Gastrocnemius medialis (tissue), 4 donors: ENCODE results near the gene TJAP1. TPM values are rescaled to one million over a fixed set of nuclear protein-coding genes. Genes with fewer than 3 reads are reported as not detected.

Experiments used
- ATAC-seq, 2 donors: fragments of 150-250 bp; one replicate each; pipeline ENCODE4 v1.9.1; 2016
- DNase-seq, 2 donors: peaks; one replicate each; pipeline ENCODE4 v3.0.0-alpha.2; 2019
- H3K27ac ChIP-seq, 4 donors: fragments of 200-600 bp; sonication (generic); 1 replicate in 1 of 4; 2 replicates in 3 of 4; pipeline ENCODE4 v1.5.1; 2016 to 2018; ENCODE audit warnings: mild to moderate bottlenecking in 2 of 4, moderate library complexity in 1 of 4
- H3K27me3 ChIP-seq, 3 donors: fragments of 200-600 bp; sonication (generic) in 2 of 3; 1 replicate in 1 of 3; 2 replicates in 2 of 3; pipeline versions ENCODE4 v1.5.1 to v1.6.0; 2016 to 2019; ENCODE audit warnings: mild to moderate bottlenecking in 1 of 3, moderate library complexity in 1 of 3
- H3K36me3 ChIP-seq, 2 donors: fragments of 200-600 bp; sonication (generic) in 1 of 2; one replicate each; pipeline ENCODE4 v1.5.1; 2017 to 2018
- H3K4me1 ChIP-seq, 2 donors: fragments of 200-600 bp; sonication (generic) in 1 of 2; one replicate each; pipeline ENCODE4 v1.5.1; 2016 to 2017; ENCODE audit warnings: mild to moderate bottlenecking in 2 of 2
- H3K4me3 ChIP-seq, 4 donors: fragments of 200-600 bp; sonication (generic) in 3 of 4; 1 replicate in 1 of 4; 2 replicates in 3 of 4; pipeline ENCODE4 v1.5.1; 2016 to 2019; ENCODE audit warnings: mild to moderate bottlenecking in 2 of 4
- H3K9me3 ChIP-seq, 3 donors: fragments of 200-600 bp; sonication (generic) in 2 of 3; 1 replicate in 1 of 3; 2 replicates in 2 of 3; pipeline ENCODE4 v1.5.1; 2016 to 2019
- CTCF ChIP-seq, 5 experiments: fragments of 450-650 bp in 3 of 5; fragments of 200-600 bp in 2 of 5; sonication (generic) in 2 of 5; IDR thresholded peaks in 4 of 5; conservative IDR thresholded peaks in 1 of 5; 1 replicate in 4 of 5; 2 replicates in 1 of 5; pipeline ENCODE4 v1.5.1; 2016 to 2019; ENCODE audit warnings: antibody characterized with exemption in 5 of 5, mild to moderate bottlenecking in 3 of 5, moderate library complexity in 3 of 5
- POLR2A ChIP-seq, 2 donors: fragments of 450-650 bp; IDR thresholded peaks; one replicate each; pipeline ENCODE4 v1.6.1; 2017; ENCODE audit warnings: antibody characterized with exemption in 2 of 2, mild to moderate bottlenecking in 2 of 2, moderate library complexity in 2 of 2
- in situ Hi-C, 4 donors: fragments of 200-750 bp; cut with MboI; loops; one replicate each; pipeline versions ENCODE4 v1.15.0 to v1.8.0; 2017; ENCODE audit warnings: low sequenced_read_pairs in 4 of 4
- intact Hi-C: fragments of 100-400 bp; cut with DNase I; formaldehyde crosslinking; loops from one replicate; pipeline ENCODE4 v1.15.1; 2023; ENCODE audit warnings: low total_unique reads
- total RNA-seq, 4 donors: library from RNA; depleted of rRNA; stranded (reverse); fragments of >200 nt; gene quantifications; one replicate each; pipeline versions ENCODE4 v1.1.0 to v1.2.3, GENCODE V29; 2016

The TJAP1 gene
- total RNA-seq, 4 donors from 2014 or later: 28.8 to 45.2 (median 37.7) TPM

DNA sequence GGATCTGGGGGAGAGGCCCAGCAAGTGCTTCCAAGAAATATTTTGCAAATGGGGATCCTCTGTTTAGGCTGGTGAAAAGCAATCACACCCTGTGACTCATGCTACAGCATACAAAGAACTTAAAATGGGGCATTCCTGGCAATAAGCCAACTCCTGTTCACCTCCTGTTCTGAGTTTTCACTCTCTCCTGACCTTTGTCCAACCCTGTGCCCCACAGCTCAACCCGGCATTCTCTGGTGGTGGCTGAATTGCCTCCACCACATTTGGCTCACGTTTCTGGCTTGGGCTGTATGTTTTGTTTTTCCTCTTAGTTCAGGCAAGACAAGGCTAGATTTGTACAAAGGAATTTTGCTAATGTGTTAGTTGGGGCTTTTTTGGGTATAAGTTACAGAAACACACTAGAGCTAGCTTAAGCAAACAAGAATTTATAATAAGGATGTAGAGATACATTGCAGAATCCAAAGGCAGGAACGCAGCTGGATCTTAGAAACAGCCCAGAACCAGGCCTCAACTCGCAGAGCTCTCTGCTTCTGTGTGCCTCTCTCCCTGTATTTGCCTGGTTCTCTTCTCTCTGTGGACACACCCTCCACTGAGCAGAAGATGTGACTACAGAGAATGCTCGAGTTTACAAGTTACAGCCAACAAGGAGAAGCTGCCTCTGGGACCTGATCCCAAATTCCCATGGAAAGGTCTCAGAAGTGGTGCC is 40.6 kb upstream of the TJAP1 start:
- Histone ChIP-seq H3K27ac (no peak overlapping the region), H3K4me1 (no peaks in the 10 kb centered on the region), H3K36me3 (peaks cover 0 to 49% of the 10 kb centered on the region in 2 donors), H3K27me3 (no peaks in the 10 kb centered on the region), H3K4me3 (no peak overlapping the region), H3K9me3 (no peaks in the 10 kb centered on the region)
- no peak for DNase-seq
- no peak for TF ChIP-seq POLR2A (IDR thresholded peaks at IDR 0.05)
- TF ChIP-seq CTCF (IDR thresholded peaks at IDR 0.05 in 4 of 5, conservative IDR thresholded peaks at IDR 0.05 in 1 of 5): no peak
- no peak for ATAC-seq
- in situ Hi-C loops: no loop called here
- intact Hi-C loops: no loop called here

DNA sequence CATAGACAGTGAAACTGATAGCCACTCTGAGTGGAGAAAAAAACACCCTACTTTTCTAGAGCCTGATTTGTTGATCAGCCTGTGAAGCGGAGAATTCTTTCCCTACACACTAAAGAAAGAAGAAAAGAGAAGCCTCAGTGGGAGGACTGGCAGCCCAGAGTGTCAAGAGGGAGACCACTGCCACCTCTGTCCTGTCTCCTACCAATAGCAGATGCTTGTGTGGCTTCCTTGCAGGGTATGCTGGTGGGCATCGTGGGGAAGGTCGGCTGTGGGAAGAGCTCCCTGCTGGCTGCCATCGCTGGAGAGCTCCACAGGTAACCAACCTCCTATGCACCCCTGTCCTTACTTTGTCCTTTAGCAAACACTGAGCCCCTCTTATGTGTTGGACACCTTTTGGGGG is 39.7 kb upstream of the TJAP1 start:
- DNase-seq: no peak
- no peaks in the 10 kb centered on the region for H3K4me1 ChIP-seq
- in situ Hi-C loops (no loop called here), intact Hi-C loops (no loop called here)
- peaks cover 0 to 52% of the 10 kb centered on the region in 2 donors for H3K36me3 ChIP-seq
- H3K4me3 ChIP-seq: no peak overlapping the region
- TF ChIP-seq POLR2A (IDR thresholded peaks at IDR 0.05): no peak
- no peak for TF ChIP-seq CTCF (IDR thresholded peaks at IDR 0.05 in 4 of 5, conservative IDR thresholded peaks at IDR 0.05 in 1 of 5)
- ATAC-seq: no peak
- H3K27me3 ChIP-seq: no peaks in the 10 kb centered on the region
- H3K9me3 ChIP-seq: no peaks in the 10 kb centered on the region
- H3K27ac ChIP-seq: no peak overlapping the region

DNA sequence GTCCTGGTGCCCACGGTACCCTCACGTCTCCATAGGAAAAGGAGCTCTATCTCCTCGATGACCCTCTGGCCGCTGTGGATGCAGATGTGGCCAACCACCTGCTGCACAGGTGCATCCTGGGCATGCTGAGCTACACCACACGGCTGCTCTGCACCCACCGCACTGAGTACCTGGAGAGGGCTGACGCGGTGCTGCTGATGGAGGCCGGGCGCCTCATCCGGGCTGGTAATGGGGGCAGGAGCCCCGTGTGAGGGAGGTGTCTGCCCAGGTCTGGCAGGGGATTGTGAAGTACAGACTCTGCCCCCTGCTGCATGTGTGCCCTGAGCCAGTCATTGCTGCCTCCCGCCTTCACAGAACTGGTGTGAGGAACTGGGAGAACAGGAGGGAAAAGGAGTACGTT is 34.4 kb upstream of the TJAP1 start:
- no peaks in the 10 kb centered on the region for H3K27me3 ChIP-seq
- H3K9me3 ChIP-seq: no peaks in the 10 kb centered on the region
- DNase-seq: no peak
- TF ChIP-seq CTCF (IDR thresholded peaks at IDR 0.05 in 4 of 5, conservative IDR thresholded peaks at IDR 0.05 in 1 of 5) (no peak), POLR2A (IDR thresholded peaks at IDR 0.05) (no peak)
- peaks cover 0 to 93% of the 10 kb centered on the region in 2 donors for H3K36me3 ChIP-seq
- intact Hi-C loops: no loop called here
- no peak overlapping the region for H3K27ac ChIP-seq
- no peaks in the 10 kb centered on the region for H3K4me1 ChIP-seq
- no peak for ATAC-seq
- H3K4me3 ChIP-seq: no peak overlapping the region
- in situ Hi-C loops: no loop called here

DNA sequence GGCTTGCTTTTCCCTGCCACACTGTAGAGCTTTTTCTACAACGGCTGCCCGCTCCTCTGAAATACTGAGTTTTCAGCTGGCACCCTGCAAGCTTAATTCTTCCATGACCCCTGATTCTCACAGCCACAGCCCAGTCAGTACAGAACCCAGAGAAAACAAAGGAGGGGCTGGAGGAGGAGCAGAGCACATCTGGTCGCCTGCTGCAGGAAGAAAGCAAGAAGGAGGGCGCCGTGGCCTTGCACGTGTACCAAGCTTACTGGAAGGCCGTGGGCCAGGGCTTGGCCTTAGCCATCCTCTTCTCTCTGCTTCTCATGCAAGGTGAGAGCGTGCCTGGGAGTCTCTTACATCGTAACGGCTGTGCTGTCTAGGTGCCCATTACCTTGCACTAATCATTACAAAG is 33.3 kb upstream of the TJAP1 start:
- intact Hi-C loops (no loop called here), in situ Hi-C loops (no loop called here)
- Histone ChIP-seq H3K27ac (no peak overlapping the region), H3K9me3 (no peaks in the 10 kb centered on the region), H3K36me3 (peaks cover 0 to 92% of the 10 kb centered on the region in 2 donors), H3K4me1 (no peaks in the 10 kb centered on the region), H3K4me3 (no peak overlapping the region), H3K27me3 (no peaks in the 10 kb centered on the region)
- TF ChIP-seq CTCF (IDR thresholded peaks at IDR 0.05 in 4 of 5, conservative IDR thresholded peaks at IDR 0.05 in 1 of 5) (no peak), POLR2A (IDR thresholded peaks at IDR 0.05) (no peak)
- DNase-seq: no peak
- ATAC-seq: no peak

- Histone ChIP-seq H3K27me3 (no peaks in the 10 kb centered on the region), H3K27ac (no peak overlapping the region), H3K4me3 (no peak overlapping the region), H3K9me3 (no peaks in the 10 kb centered on the region), H3K36me3 (peaks cover 0 to 92% of the 10 kb centered on the region in 2 donors), H3K4me1 (no peaks in the 10 kb centered on the region)
- in situ Hi-C loops: no loop called here
- TF ChIP-seq POLR2A (IDR thresholded peaks at IDR 0.05): no peak
- no peak for TF ChIP-seq CTCF (IDR thresholded peaks at IDR 0.05 in 4 of 5, conservative IDR thresholded peaks at IDR 0.05 in 1 of 5)
- ATAC-seq (no peak), DNase-seq (no peak)
- intact Hi-C loops: no loop called here
These were observed 32.8 kb upstream of the TJAP1 start for GRCh38 chr6:43444582-43444981.
